PFSK-1 (cell line): Measurements from ENCODE around the gene SLC7A10.

Experiments
- FOXP2 ChIP-seq: optimal IDR thresholded peaks from 2 replicates; pipeline ENCODE3; 2011; ENCODE audit warnings: borderline replicate concordance, control low read depth, inconsistent platforms; ENCODE audit not compliant: insufficient read depth; ENCODE audit errors: extremely low read length, extremely low read depth
- POLR2AphosphoS5 ChIP-seq: IDR thresholded peaks from 2 replicates; pipeline ENCODE4 v1.6.1; 2012; ENCODE audit warnings: low read depth, mild to moderate bottlenecking, control low read depth, low read length, moderate library complexity
- SIN3A ChIP-seq: IDR thresholded peaks from 2 replicates; pipeline ENCODE4 v1.6.1; 2012; ENCODE audit warnings: mild to moderate bottlenecking, low read length, moderate library complexity, borderline replicate concordance; ENCODE audit not compliant: insufficient read depth
- TAF1 ChIP-seq: IDR thresholded peaks from 2 replicates; pipeline ENCODE4 v1.6.1; 2012; ENCODE audit warnings: low read length, control low read depth, borderline replicate concordance; ENCODE audit not compliant: insufficient read depth
- TF ChIP-seq, protein P1 (sequence below), 2 experiments: IDR thresholded peaks; 2 replicates each; pipeline versions ENCODE4 v1.6.1 to v1.8.0; 2011 to 2012; ENCODE audit warnings: low read depth in 2 of 2, low read length in 2 of 2, control low read depth in 1 of 2, inconsistent platforms in 1 of 2, mild to moderate bottlenecking in 1 of 2, moderate library complexity in 1 of 2; ENCODE audit not compliant: insufficient read depth in 1 of 2

The SLC7A10 gene

DNA sequence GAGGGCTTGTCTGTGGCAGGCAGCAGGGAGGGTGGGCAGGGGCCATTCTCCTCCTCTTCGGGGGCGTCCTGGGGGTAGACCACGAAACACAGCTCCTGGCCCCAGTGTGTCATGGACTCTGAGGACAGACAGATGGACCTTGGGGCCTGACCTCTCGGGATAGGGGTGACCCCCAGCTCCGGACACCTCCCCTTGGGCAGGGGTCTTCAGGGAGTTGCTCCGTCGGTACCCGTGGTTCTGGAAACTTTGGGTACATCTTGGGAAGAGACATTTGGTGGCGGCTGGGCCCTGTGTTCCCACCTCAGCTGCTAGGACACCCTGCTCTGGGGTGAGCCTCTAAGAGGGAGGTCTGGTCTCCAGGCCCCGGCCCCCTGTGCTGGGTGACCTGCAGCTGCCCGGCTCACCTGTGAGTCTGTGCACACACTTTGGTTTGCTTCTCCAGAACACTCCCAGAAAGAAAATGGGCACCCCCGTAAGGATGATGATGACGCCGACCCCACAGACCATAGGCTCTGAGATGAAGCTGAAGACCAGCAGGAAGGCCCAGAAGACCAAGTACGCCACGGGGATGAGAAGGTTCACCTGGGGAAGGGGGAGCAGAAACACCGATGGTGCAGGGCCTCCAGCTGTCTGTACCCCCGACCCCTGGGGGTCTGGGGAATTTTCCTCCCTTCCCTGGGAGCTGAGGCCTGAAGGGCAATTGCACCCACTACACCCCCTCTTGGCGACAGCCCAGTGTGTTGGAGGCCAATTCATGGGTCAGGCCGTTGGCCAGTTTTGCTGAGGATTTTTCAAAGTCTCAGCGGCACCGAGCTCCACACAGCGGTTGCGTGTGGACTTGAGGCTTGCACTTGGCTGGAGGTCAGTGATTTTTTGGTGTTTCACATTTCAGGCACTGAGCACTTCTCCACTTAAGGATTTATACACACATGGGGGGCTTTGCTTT is 16.5 kb downstream of the SLC7A10 start:
- TF ChIP-seq TAF1, result no peak
- TF ChIP-seq POLR2AphosphoS5, result no peak
- no peak for TF ChIP-seq SIN3A
- no peak for TF ChIP-seq FOXP2
- TF ChIP-seq, protein P1, sequence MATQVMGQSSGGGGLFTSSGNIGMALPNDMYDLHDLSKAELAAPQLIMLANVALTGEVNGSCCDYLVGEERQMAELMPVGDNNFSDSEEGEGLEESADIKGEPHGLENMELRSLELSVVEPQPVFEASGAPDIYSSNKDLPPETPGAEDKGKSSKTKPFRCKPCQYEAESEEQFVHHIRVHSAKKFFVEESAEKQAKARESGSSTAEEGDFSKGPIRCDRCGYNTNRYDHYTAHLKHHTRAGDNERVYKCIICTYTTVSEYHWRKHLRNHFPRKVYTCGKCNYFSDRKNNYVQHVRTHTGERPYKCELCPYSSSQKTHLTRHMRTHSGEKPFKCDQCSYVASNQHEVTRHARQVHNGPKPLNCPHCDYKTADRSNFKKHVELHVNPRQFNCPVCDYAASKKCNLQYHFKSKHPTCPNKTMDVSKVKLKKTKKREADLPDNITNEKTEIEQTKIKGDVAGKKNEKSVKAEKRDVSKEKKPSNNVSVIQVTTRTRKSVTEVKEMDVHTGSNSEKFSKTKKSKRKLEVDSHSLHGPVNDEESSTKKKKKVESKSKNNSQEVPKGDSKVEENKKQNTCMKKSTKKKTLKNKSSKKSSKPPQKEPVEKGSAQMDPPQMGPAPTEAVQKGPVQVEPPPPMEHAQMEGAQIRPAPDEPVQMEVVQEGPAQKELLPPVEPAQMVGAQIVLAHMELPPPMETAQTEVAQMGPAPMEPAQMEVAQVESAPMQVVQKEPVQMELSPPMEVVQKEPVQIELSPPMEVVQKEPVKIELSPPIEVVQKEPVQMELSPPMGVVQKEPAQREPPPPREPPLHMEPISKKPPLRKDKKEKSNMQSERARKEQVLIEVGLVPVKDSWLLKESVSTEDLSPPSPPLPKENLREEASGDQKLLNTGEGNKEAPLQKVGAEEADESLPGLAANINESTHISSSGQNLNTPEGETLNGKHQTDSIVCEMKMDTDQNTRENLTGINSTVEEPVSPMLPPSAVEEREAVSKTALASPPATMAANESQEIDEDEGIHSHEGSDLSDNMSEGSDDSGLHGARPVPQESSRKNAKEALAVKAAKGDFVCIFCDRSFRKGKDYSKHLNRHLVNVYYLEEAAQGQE (IDR thresholded peaks at IDR 0.05; ENCODE audit: insufficient read depth in 1 of 2, low read depth in 2 of 2, low read length in 2 of 2), result no peak

DNA sequence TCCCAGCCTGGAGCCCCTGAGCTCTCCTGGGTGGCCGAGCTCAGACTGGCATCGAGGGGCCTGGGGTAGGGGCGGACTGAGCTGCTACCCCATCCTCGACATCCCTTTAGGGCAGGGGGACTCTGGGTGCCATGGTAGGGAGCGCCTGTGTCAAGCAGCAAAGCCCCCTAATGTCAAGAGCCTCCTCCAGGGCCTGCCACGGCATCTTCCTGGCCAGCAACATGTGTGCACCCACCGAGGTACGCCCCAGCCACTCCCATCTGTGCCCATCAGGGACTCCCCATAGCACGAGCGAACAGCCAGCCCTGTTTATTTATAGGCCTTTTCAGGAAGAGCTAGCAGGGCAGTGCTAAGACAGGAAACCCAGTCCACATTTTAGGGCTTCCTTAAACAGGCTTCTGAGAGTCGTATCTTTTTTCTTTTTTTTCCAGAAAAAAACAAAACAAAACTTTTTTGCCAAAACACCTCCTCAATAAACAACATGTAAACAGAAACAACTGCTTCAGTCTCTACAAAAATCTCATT is 17.2 kb downstream of the SLC7A10 start:
- TF ChIP-seq, protein P1 (IDR thresholded peaks at IDR 0.05; ENCODE audit: insufficient read depth in 1 of 2, low read depth in 2 of 2, low read length in 2 of 2), result no peak
- TF ChIP-seq SIN3A, result no peak
- no peak for TF ChIP-seq TAF1
- no peak for TF ChIP-seq POLR2AphosphoS5
- no peak for TF ChIP-seq FOXP2

DNA sequence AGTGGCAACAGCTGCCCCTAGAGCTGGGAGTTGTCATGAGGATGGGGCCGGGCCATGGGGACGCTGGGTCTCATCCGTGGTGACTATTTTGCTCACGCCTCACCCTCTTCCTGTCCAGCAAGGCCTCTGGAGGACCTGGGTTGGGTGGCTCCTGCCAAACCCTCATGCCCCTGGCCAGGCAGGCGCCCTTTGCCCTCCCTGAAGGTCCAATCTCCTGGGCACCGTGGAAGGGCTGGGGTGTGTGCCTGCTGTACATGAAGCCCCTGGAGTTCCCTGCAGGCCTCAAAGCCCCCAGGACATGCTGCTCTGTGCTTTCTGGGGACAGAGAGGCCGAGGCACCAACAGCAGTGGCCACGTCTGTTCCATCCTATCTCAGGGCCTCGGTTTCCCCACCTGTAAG is 17.7 kb downstream of the SLC7A10 start:
- TF ChIP-seq POLR2AphosphoS5, result no peak
- TF ChIP-seq FOXP2, result no peak
- TF ChIP-seq, protein P1 (IDR thresholded peaks at IDR 0.05; ENCODE audit: insufficient read depth in 1 of 2, low read depth in 2 of 2, low read length in 2 of 2), result no peak
- TF ChIP-seq SIN3A, result no peak
- no peak for TF ChIP-seq TAF1

DNA sequence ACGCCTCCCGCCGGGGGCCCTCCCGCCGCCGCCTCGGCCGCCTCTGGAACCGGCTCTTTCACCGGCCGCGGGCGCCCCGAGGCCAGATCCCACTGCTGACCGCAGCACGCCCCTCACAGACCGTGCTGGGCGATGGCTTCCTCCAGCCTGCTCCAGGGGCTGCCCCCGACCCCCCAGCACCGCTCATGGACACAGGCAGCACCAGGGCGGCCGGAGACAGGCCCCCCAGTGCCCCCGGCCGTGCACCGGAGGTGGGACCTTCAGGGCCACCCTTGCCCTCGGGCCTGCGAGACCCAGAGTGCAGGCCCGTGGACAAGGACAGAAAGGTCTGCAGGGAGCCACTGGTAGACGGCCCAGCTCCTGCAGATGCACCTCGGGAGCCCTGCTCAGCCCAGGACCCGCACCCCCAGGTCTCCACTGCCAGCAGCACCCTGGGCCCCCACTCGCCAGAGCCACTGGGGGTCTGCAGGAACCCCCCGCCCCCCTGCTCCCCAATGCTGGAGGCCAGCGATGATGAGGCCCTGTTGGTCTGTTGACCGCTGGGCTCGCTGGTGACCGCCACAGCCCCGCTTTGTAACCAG is 18.5 kb downstream of the SLC7A10 start:
- no peak for TF ChIP-seq FOXP2
- no peak for TF ChIP-seq TAF1
- TF ChIP-seq SIN3A, result no peak
- TF ChIP-seq, protein P1 (IDR thresholded peaks at IDR 0.05; ENCODE audit: insufficient read depth in 1 of 2, low read depth in 2 of 2, low read length in 2 of 2), result no peak
- TF ChIP-seq POLR2AphosphoS5, result no peak
